K562 (cell line): ENCODE data around the gene ARHGAP26. TPM values are rescaled to one million over a fixed set of nuclear protein-coding genes. Genes with fewer than 3 reads are reported as not detected.

Source experiments
- CBX2 ChIP-seq: fragments of 200-600 bp; sonication (generic); IDR thresholded peaks from one replicate; pipeline ENCODE4 v1.6.1; 2012; ENCODE audit warnings: mild to moderate bottlenecking, low read length, inconsistent platforms; ENCODE audit not compliant: insufficient read depth, poor library complexity, severe bottlenecking
- DNMT1 ChIP-seq: fragments of 450-650 bp; IDR thresholded peaks from 2 replicates; pipeline ENCODE4 v1.6.1; 2016; ENCODE audit warnings: antibody characterized with exemption, mild to moderate bottlenecking
- FOXA1 ChIP-seq: fragments of 450-650 bp; IDR thresholded peaks from 2 replicates; pipeline ENCODE4 v1.6.1; 2016; ENCODE audit warnings: mild to moderate bottlenecking, borderline replicate concordance
- KLF6 ChIP-seq: fragments of 250-450 bp; sonication (Bioruptor Pico); IDR thresholded peaks from 2 replicates; pipeline ENCODE4 v1.4.0; 2020; ENCODE audit warnings: mild to moderate bottlenecking, moderate library complexity, borderline replicate concordance
- PHF21A ChIP-seq: fragments of 450-650 bp; IDR thresholded peaks from 2 replicates; pipeline ENCODE4 v1.6.1; 2017; ENCODE audit warnings: low read depth, borderline replicate concordance
- PTRF ChIP-seq: fragments of 450-650 bp; IDR thresholded peaks from 2 replicates; pipeline ENCODE4 v1.6.1; 2016; ENCODE audit warnings: mild to moderate bottlenecking, missing genetic modification characterization, missing compliant biosample characterization
- RBFOX2 ChIP-seq: fragments of 200-400 bp; formaldehyde crosslinking; IDR thresholded peaks from 2 replicates; pipeline ENCODE4 v1.6.1; 2017; ENCODE audit warnings: low read depth, mild to moderate bottlenecking, low read length, moderate library complexity
- STAT5B ChIP-seq: fragments of 250-450 bp; sonication (Bioruptor Pico); IDR thresholded peaks from 2 replicates; pipeline ENCODE4 v1.8.0; 2021; ENCODE audit warnings: mild to moderate bottlenecking, inconsistent platforms
- TEAD4 ChIP-seq, 2 experiments: sonication (generic) in 1 of 2; formaldehyde crosslinking in 1 of 2; IDR thresholded peaks; 2 replicates each; pipeline versions ENCODE4 v1.6.1 to v1.8.0; 2012 to 2022; ENCODE audit warnings: borderline replicate concordance in 1 of 2, inconsistent platforms in 1 of 2, low read length in 1 of 2, mild to moderate bottlenecking in 1 of 2, missing genetic modification reagents in 1 of 2
- TRIM24 ChIP-seq, 2 experiments: fragments of 450-650 bp; IDR thresholded peaks; 2 replicates each; pipeline ENCODE4 v1.6.1; 2016
- ZBTB17 ChIP-seq: fragments of 450-650 bp; formaldehyde crosslinking; IDR thresholded peaks from 2 replicates; pipeline ENCODE4 v1.4.0; 2020; ENCODE audit warnings: mild to moderate bottlenecking
- ZNF124 ChIP-seq: sonication (generic); formaldehyde crosslinking; IDR thresholded peaks from 2 replicates; pipeline ENCODE4 v1.8.1; 2022; ENCODE audit warnings: missing genetic modification reagents
- ZNF212 ChIP-seq: fragments of 450-650 bp; formaldehyde crosslinking; IDR thresholded peaks from 2 replicates; pipeline ENCODE4 v1.4.0; 2020; ENCODE audit warnings: mild to moderate bottlenecking
- ZNF277 ChIP-seq: fragments of 250-450 bp; sonication (Bioruptor Pico); IDR thresholded peaks from 2 replicates; pipeline ENCODE4 v1.8.0; 2022; ENCODE audit warnings: inconsistent platforms, mild to moderate bottlenecking, moderate library complexity, borderline replicate concordance
- polyA plus RNA-seq, 8 experiments: library from polyadenylated mRNA; depleted of rRNA in 4 of 8; stranded (reverse) in 5 of 8; unstranded in 3 of 8; fragments of >200 nt; fragmentation: Nextera tagmentation in 2 of 8; fragmentation: Illumina TruSeq in 1 of 8; extraction: Ambion mirVana in 2 of 8; extraction: Trizol in 1 of 8; gene quantifications; 2 replicates each; pipeline versions ENCODE4 v1.2.1 to v1.2.3, GENCODE V29; 2011 to 2014; ENCODE audit warnings: inconsistent platforms in 1 of 8, missing spikeins in 1 of 8
- total RNA-seq, 7 experiments: library from RNA; depleted of rRNA in 6 of 7; stranded (reverse); fragments of >200 nt in 6 of 7; fragmentation: Illumina TruSeq in 2 of 7; extraction: Trizol in 2 of 7; gene quantifications; 2 replicates each; pipeline versions ENCODE4 v1.2.1 to v1.2.3, GENCODE V29; 2011 to 2021; ENCODE audit warnings: low replicate concordance in 1 of 7
- TF ChIP-seq, protein P1 (sequence below): IDR thresholded peaks from 2 replicates; pipeline ENCODE4 v1.6.1; 2012; ENCODE audit warnings: low read depth, low read length, improper control_type of control experiment, borderline replicate concordance
- TF ChIP-seq, protein P2 (sequence below): sonication (generic); formaldehyde crosslinking; IDR thresholded peaks from 2 replicates; pipeline ENCODE4 v1.8.1; 2023; ENCODE audit warnings: missing genetic modification reagents, mild to moderate bottlenecking, borderline replicate concordance

The ARHGAP26 gene
- total and polyA plus RNA-seq, 9 of the 15 experiments (the other 6 are each of a cell fraction or from before 2014, with no cell fraction given) = 0.13 to 1.1 (median 0.55) TPM

DNA sequence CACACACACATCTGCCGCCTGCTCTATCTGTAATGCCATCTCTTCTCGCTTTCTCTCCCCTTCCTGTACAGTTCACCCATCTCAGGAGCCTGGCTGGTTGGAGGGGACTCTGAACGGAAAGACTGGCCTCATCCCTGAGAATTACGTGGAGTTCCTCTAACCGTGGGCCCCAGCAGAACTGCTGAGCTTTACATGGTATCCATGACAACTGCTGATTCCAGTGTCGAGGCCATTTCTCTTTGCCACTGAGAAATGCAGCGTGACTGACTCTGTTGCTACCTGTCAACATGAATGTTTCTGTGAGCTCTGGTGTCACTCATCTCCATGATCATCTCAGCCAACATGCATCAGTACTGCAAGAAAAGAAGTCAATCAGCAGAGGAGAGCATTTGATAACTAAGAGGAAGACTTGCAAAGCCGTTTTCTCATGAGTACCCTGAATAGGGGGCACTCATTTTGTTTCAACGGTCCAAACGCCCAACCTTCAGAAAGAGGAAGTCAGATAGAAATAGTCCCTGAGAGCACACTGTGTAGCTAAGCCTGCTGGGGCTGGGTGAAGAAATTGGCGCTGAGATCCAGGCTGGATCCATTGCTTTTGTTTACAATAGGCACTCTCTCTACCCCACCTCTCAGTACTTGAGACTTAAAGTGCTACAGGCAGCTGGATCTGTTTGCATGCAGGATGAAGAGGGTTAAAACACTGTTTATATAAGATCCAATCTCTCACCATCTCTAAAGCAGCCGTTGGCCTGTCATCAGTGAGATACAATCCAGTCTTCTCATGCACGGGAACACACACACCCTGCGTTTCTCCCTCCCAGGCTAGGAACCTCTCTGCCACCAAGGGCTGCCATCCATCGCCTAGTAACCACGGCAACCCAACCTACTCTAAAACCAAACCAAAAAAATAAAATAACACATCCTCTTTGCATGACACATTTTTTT lies 452.4 kb downstream of the ARHGAP26 start (continued):
- TF ChIP-seq, protein P1, sequence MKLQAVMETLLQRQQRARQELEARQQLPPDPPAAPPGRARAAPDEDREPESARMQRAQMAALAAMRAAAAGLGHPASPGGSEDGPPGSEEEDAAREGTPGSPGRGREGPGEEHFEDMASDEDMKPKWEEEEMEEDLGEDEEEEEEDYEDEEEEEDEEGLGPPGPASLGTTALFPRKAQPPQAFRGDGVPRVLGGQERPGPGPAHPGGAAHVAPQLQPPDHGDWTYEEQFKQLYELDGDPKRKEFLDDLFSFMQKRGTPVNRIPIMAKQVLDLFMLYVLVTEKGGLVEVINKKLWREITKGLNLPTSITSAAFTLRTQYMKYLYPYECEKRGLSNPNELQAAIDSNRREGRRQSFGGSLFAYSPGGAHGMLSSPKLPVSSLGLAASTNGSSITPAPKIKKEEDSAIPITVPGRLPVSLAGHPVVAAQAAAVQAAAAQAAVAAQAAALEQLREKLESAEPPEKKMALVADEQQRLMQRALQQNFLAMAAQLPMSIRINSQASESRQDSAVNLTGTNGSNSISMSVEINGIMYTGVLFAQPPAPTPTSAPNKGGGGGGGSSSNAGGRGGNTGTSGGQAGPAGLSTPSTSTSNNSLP = no peak
- no peak for TF ChIP-seq FOXA1
- TF ChIP-seq TRIM24 (IDR thresholded peaks at IDR 0.05) = no peak
- TF ChIP-seq, protein P2, sequence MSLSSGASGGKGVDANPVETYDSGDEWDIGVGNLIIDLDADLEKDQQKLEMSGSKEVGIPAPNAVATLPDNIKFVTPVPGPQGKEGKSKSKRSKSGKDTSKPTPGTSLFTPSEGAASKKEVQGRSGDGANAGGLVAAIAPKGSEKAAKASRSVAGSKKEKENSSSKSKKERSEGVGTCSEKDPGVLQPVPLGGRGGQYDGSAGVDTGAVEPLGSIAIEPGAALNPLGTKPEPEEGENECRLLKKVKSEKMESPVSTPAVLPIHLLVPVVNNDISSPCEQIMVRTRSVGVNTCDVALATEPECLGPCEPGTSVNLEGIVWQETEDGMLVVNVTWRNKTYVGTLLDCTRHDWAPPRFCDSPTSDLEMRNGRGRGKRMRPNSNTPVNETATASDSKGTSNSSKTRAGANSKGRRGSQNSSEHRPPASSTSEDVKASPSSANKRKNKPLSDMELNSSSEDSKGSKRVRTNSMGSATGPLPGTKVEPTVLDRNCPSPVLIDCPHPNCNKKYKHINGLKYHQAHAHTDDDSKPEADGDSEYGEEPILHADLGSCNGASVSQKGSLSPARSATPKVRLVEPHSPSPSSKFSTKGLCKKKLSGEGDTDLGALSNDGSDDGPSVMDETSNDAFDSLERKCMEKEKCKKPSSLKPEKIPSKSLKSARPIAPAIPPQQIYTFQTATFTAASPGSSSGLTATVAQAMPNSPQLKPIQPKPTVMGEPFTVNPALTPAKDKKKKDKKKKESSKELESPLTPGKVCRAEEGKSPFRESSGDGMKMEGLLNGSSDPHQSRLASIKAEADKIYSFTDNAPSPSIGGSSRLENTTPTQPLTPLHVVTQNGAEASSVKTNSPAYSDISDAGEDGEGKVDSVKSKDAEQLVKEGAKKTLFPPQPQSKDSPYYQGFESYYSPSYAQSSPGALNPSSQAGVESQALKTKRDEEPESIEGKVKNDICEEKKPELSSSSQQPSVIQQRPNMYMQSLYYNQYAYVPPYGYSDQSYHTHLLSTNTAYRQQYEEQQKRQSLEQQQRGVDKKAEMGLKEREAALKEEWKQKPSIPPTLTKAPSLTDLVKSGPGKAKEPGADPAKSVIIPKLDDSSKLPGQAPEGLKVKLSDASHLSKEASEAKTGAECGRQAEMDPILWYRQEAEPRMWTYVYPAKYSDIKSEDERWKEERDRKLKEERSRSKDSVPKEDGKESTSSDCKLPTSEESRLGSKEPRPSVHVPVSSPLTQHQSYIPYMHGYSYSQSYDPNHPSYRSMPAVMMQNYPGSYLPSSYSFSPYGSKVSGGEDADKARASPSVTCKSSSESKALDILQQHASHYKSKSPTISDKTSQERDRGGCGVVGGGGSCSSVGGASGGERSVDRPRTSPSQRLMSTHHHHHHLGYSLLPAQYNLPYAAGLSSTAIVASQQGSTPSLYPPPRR (CRISPR knock-in tag) = no peak
- no peak for TF ChIP-seq PHF21A
- 0 out of 2 replicates have a peak, but pooled peaks have one; percentile 67 for TF ChIP-seq ZBTB17
- no peak for TF ChIP-seq CBX2
- TF ChIP-seq PTRF = no peak
- TF ChIP-seq RBFOX2 = 0 out of 2 replicates have a peak, but pooled peaks have one; percentile 21
- TF ChIP-seq TEAD4 (IDR thresholded peaks at IDR 0.05; ENCODE audit: low read length) = peak; percentile 44; the same call in 1 of the 2 replicates
- TF ChIP-seq TEAD4 (CRISPR knock-in tag; IDR thresholded peaks at IDR 0.05; ENCODE audit: borderline replicate concordance) = no peak
- TF ChIP-seq ZNF212 (CRISPR knock-in tag) = no peak
- TF ChIP-seq ZNF277 = no peak
- TF ChIP-seq KLF6 (CRISPR knock-in tag) = no peak
- TF ChIP-seq STAT5B (CRISPR knock-in tag) = no peak
- no peak for TF ChIP-seq DNMT1
- no peak for TF ChIP-seq ZNF124
